Heart right ventricle (tissue), 16 donors: ENCODE results near the gene RIMBP2. TPM values are rescaled to one million over a fixed set of nuclear protein-coding genes. Genes with fewer than 3 reads are reported as not detected.

Source experiments
- ATAC-seq, 8 donors: fragments of 200-7000 bp; cut with Tn5 transposase; one replicate each; pipeline ENCODE4 v1.9.1; 2020; ENCODE audit warnings: mild to moderate bottlenecking in 8 of 8, moderate library complexity in 8 of 8, moderate number of reproducible peaks in 1 of 8
- DNase-seq, 2 donors: peaks; one replicate each; pipeline ENCODE4 v3.0.0-alpha.2; 2020
- H3K27ac ChIP-seq, 10 donors: fragments of 200-600 bp; sonication (generic) in 2 of 10; one replicate each; pipeline versions ENCODE4 v1.5.0 to v1.8.0; 2020 to 2022; ENCODE audit warnings: mild to moderate bottlenecking in 3 of 10
- H3K27me3 ChIP-seq, 7 donors: fragments of 200-600 bp; one replicate each; pipeline ENCODE4 v1.8.0; 2021 to 2022; ENCODE audit warnings: mild to moderate bottlenecking in 2 of 7
- H3K36me3 ChIP-seq, 9 donors: fragments of 200-600 bp; sonication (generic) in 1 of 9; one replicate each; pipeline versions ENCODE4 v1.5.0 to v1.8.0; 2020 to 2022; ENCODE audit warnings: mild to moderate bottlenecking in 2 of 9
- H3K4me1 ChIP-seq, 9 donors: fragments of 200-600 bp; sonication (generic) in 1 of 9; one replicate each; pipeline versions ENCODE4 v1.5.0 to v1.8.0; 2020 to 2022; ENCODE audit warnings: mild to moderate bottlenecking in 4 of 9
- H3K4me3 ChIP-seq, 10 donors: fragments of 200-600 bp; sonication (generic) in 2 of 10; one replicate each; pipeline versions ENCODE4 v1.5.0 to v1.8.0; 2020 to 2022; ENCODE audit warnings: mild to moderate bottlenecking in 7 of 10, moderate library complexity in 2 of 10
- H3K9me3 ChIP-seq, 11 donors: fragments of 200-600 bp in 10 of 11; sonication (generic) in 2 of 11; one replicate each; pipeline versions ENCODE4 v1.5.0 to v1.8.0; 2013 to 2022; ENCODE audit warnings: mild to moderate bottlenecking in 2 of 11, control low read depth in 1 of 11, moderate library complexity in 1 of 11
- WGBS, 2 donors: extraction: QIAGEN DNeasy Blood & Tissue Kit; methylation state at CpG; one replicate each; pipeline ENCODE4 v1.1.7; 2013; ENCODE audit warnings: inconsistent platforms in 1 of 2; 5-methylcytosine and 5-hydroxymethylcytosine counted together
- intact Hi-C, 10 donors: fragments of 100-400 bp; cut with DNase I; formaldehyde crosslinking; loops; one replicate each; pipeline versions ENCODE4 v1.11.1 to v1.14.2; 2022
- polyA plus RNA-seq, 2 donors: library from polyadenylated mRNA; stranded (reverse); fragments of 200-250 nt; gene quantifications; one replicate each; pipeline ENCODE4 v1.2.3, GENCODE V29; 2013
- total RNA-seq, 10 donors: library from RNA; stranded (reverse); fragmentation: NEBNext Ultra II Directional in 3 of 10; extraction: Animal tissue kit (Norgen Biotek cat#: 25700) in 3 of 10; gene quantifications; one replicate each; pipeline versions ENCODE4 v1.2.1 to v1.2.4, GENCODE V29; 2021 to 2023
- TF ChIP-seq, protein P1 (sequence below), 9 donors: fragments of 200-600 bp; sonication (generic) in 2 of 9; IDR thresholded peaks; one replicate each; pipeline versions ENCODE4 v1.5.0 to v1.8.0; 2021 to 2022; ENCODE audit warnings: antibody characterized with exemption in 9 of 9, mild to moderate bottlenecking in 5 of 9, moderate library complexity in 1 of 9
- donor health status: Arrhythmogenic right ventricular cardiomyopathy.
- donor health status: ischemic (EF 13 %, LVEDD 7.1; RV severe dilation, severe dysfunction).
- donor health status: healthy with polysubstance abuse.
- donor health status: DM: no; HTN: yes; CAD: no.
- donor health status: DM: no; HTN: no; CAD: no.
- donor health status: ischemic (EF 25% LVEDD 6.9; RV normal size, moderate dysfunction).
- donor health status: ischemic (EF 25% LVEDD 5.7; RV mildly dilated, moderate dysfunction).
- donor health status: healthy.
- donor health status: DM: yes; HTN: yes; CAD: no.
- donor health status: Ischemic cardiomyopathy.
- donor health status: ischemic (EF 35%, LVEDD 5.7; RV mildly dilated, moderate dysfunction).
- donor health status: nonischemic (EF 11% LVEDD 7.7; RV severe dilation, severe dysfunction).
- donor health status: DM: yes; HTN: yes; CAD: no.
- donor health status: PGD.
- donor health status: ischemic (EF 29% LVEDD 5.4; RV normal size, mild dysfunction).
- donor health status: nonischemic (EF 23%, LVEDD 6.1; RV moderate dilation, normal function).

Gene RIMBP2
- total and polyA plus RNA-seq, 12 donors: 0.01 to 0.17 (median 0.05) TPM; not detected in 9

DNA sequence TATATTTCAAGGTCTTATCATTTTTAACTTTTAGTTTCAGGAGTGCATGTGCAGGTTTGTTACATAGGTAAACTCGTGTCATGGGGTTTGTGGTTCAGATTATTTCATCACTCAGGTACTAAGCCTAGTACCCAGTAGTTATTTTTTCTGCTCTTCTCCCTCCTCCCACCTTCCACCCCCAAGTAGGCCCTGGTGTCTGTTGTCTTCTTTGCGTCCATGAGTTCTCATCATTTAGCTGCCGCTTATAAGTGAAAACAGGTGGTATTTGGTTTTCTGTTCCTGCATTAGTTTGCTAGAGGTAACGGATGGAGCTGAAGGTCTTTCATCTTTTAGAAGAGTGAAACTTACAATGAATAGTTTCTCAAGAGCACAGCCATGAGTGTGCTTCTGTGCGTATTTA is 354.0 kb downstream of the RIMBP2 start:
- DNase-seq (no peak), ATAC-seq (no peak)
- TF ChIP-seq, protein P1, sequence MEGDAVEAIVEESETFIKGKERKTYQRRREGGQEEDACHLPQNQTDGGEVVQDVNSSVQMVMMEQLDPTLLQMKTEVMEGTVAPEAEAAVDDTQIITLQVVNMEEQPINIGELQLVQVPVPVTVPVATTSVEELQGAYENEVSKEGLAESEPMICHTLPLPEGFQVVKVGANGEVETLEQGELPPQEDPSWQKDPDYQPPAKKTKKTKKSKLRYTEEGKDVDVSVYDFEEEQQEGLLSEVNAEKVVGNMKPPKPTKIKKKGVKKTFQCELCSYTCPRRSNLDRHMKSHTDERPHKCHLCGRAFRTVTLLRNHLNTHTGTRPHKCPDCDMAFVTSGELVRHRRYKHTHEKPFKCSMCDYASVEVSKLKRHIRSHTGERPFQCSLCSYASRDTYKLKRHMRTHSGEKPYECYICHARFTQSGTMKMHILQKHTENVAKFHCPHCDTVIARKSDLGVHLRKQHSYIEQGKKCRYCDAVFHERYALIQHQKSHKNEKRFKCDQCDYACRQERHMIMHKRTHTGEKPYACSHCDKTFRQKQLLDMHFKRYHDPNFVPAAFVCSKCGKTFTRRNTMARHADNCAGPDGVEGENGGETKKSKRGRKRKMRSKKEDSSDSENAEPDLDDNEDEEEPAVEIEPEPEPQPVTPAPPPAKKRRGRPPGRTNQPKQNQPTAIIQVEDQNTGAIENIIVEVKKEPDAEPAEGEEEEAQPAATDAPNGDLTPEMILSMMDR (IDR thresholded peaks at IDR 0.05): no peak
- Histone ChIP-seq H3K4me3 (no peak overlapping the region), H3K27ac (no peak overlapping the region), H3K27me3 (peaks cover 0 to 50% (median 20%) of the 10 kb centered on the region in 7 donors), H3K9me3 (no peaks in the 10 kb centered on the region), H3K4me1 (no peaks in the 10 kb centered on the region), H3K36me3 (no peaks in the 10 kb centered on the region)
- intact Hi-C loops: no loop called here
- WGBS, 2 donors: 87 to 93% methylated on average over 5 of the region's 5 CpGs

DNA sequence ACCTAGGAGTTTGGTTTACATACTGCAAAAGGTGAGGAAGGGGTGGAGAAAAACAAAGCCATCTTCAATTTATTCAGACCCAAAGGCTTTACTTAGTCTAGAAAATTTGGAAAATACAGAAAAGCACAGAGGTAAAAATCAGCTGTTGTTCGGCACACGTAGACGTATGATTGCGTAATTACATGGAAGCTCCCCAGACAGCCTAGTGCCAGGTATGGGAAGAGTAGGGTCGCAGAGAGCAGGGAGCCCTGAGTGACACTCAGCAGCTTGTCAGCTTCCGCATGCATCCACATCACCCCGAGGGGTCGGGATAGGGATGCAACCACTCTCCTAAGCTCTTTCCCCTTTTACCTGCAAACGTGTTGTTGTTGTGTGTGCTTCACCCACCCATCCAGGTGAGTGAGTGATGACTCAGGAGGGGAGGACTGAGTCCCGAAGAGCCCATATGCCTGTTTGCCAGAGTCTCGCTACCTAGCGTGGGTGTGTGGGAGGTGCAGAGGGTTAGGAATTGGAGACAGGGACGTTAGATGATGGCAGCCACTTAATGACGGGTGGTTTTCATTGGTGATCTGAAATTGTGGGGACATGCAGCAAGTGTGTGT is 358.3 kb downstream of the RIMBP2 start:
- ATAC-seq: no peak
- Histone ChIP-seq H3K4me3 (no peak overlapping the region), H3K27me3 (peaks cover 0 to 50% (median 26%) of the 10 kb centered on the region in 7 donors), H3K4me1 (no peaks in the 10 kb centered on the region), H3K9me3 (no peaks in the 10 kb centered on the region), H3K27ac (no peak overlapping the region), H3K36me3 (no peaks in the 10 kb centered on the region)
- TF ChIP-seq, protein P1 (IDR thresholded peaks at IDR 0.05): no peak
- intact Hi-C loops: loop anchor here in 1 of 10 donors (5.0 kb wide), 1 partner anchor 49 kb away; no protein-coding TSS in a partner anchor
- 62 to 65% methylated on average over 14 of the region's 14 CpGs for WGBS, 2 donors
- no peak for DNase-seq

DNA sequence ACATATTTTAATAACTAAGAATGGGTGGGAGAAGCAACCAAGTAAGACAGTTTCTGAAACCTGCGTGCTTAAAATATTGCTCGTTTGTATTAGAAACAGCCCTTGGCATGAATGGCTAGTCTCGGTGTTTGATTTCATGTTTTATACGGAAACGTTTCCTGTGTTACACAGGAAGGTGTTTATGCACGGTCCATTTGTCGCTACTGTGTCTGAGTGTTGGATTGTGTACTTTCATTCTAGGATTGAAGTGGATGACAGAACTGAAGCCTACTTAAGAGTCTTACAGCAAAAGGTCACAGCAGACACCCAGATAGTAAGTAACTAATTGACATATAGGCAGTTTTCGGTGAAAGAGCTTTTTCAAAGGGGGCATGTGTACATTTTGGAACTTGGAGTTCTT is 358.9 kb downstream of the RIMBP2 start:
- no peaks in the 10 kb centered on the region for H3K36me3 ChIP-seq
- intact Hi-C loops: loop anchor here in 1 of 10 donors (5.0 kb wide), 1 partner anchor 50 kb away; no protein-coding TSS in a partner anchor
- H3K27me3 ChIP-seq: peaks cover 3 to 53% (median 30%) of the 10 kb centered on the region in 7 donors
- no peak overlapping the region for H3K4me3 ChIP-seq
- no peaks in the 10 kb centered on the region for H3K9me3 ChIP-seq
- 61 to 71% methylated on average over 8 of the region's 8 CpGs for WGBS, 2 donors
- ATAC-seq: no peak
- no peaks in the 10 kb centered on the region for H3K4me1 ChIP-seq
- no peak for DNase-seq
- H3K27ac ChIP-seq: no peak overlapping the region
- TF ChIP-seq, protein P1 (IDR thresholded peaks at IDR 0.05): no peak

DNA sequence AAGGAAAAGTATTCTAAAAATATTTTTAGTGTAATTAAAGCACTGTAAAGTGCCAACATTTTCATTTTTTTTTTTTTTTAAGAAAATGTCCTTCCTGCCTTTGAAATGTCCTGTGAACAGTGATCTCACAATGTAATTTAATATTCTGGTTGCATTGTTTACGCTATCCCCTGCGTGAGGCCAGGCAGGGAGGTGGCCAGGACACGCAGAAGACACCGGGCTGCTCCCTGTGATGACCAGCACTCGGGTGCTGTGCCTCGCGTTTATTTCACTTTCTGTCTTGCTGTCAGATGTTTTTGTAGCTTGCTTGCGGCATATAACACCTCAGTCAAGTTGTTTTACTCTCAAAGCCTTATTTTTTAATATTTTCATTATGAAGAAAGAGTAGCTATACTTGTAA is 359.9 kb downstream of the RIMBP2 start:
- no peak overlapping the region for H3K4me3 ChIP-seq
- DNase-seq: no peak
- H3K27ac ChIP-seq: no peak overlapping the region
- ATAC-seq: no peak
- WGBS, 2 donors: 49 to 64% methylated on average over 8 of the region's 8 CpGs
- no peaks in the 10 kb centered on the region for H3K36me3 ChIP-seq
- intact Hi-C loops: loop anchor here in 1 of 10 donors (5.0 kb wide), 1 partner anchor 51 kb away; no protein-coding TSS in a partner anchor
- H3K9me3 ChIP-seq: no peaks in the 10 kb centered on the region
- H3K27me3 ChIP-seq: peaks cover 3 to 62% (median 36%) of the 10 kb centered on the region in 7 donors
- TF ChIP-seq, protein P1 (IDR thresholded peaks at IDR 0.05): no peak
- H3K4me1 ChIP-seq: no peaks in the 10 kb centered on the region
